ENCODE results near the gene FOXA1. TPM values are rescaled to one million over a fixed set of nuclear protein-coding genes. Genes with fewer than 3 reads are reported as not detected.

Gene FOXA1
- total and polyA plus RNA-seq, 2 donors (not counting 1 experiment from before 2014, with no cell fraction given): not detected

DNA sequence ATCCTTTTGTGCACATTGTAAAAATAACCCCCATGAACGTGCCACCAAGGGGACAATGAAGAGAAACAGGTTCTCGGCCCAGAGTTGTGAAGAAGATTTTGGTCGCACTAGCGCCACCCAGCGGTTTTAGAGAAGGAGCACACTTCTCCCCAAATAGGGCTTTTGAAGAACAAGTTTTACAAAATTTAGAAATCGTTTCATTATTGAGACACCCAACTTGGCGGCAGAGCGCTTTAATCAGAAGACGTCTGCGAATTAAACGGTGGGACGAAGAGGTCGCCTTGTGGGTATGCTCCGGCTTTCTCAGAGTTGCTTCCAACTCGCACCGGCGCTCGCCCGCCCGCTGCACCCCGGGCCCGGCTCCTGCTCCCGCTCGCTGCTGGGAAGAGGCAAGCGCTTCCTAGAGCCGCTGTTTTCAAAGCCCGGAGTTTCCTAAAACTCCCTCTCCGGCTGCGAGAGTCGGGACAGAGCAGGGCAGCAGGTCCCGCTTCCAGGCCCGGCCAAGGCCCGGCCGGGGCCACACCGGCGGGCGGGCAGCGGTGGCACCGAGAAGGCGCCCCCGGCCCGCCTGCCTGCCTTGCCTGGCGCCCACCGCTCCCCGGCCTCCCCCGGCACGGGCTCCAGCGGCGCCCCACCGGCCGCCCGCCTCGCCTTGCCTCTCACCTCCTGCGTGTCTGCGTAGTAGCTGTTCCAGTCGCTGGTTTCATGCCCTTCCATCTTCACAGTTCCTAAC, 645 bp downstream of the FOXA1 start:
- H3K27ac Mint-ChIP-seq: no peak overlapping the region
- Histone ChIP-seq H4K20me1 (ENCODE audit: control insufficient read depth, insufficient read depth, low read length, poor library complexity, severe bottlenecking) (no peaks in the 10 kb centered on the region), H2AFZ (ENCODE audit: insufficient read depth, low read depth, low read length, poor library complexity, severe bottlenecking) (no peak overlapping the region), H3K4me2 (replicated peaks; ENCODE audit: low read depth, low read length, poor library complexity, severe bottlenecking) (peak overlapping the region; percentile 25), H3K27me3 (replicated peaks in 1 of 4; ENCODE audit: control extremely low read depth in 1 of 4, control insufficient read depth in 3 of 4, insufficient read depth in 4 of 4, low read length in 3 of 4) (peaks cover 1 to 75% (median 47%) of the 10 kb centered on the region in 4 experiments), H3K36me3 (replicated peaks in 1 of 2; ENCODE audit: control extremely low read depth in 1 of 2, control insufficient read depth in 1 of 2, extremely low read depth in 1 of 2, insufficient read depth in 2 of 2, low read length in 1 of 2) (no peaks in the 10 kb centered on the region), H3K79me2 (ENCODE audit: control insufficient read depth, insufficient read depth, low read length) (no peaks in the 10 kb centered on the region), H3K4me1 (ENCODE audit: control insufficient read depth in 2 of 2, insufficient read depth in 2 of 2, low read length in 2 of 2) (peaks cover 9 to 26% of the 10 kb centered on the region in 2 donors), H3K4me3 (ENCODE audit: control extremely low read depth in 1 of 5, extremely low read depth in 1 of 5, insufficient read depth in 1 of 5, low read depth in 2 of 5, low read length in 4 of 5) (no peak overlapping the region), H3K27ac (ENCODE audit: low read length in 2 of 2) (no peak overlapping the region), H3K9ac (ENCODE audit: low read length) (no peak overlapping the region), H3K9me3 (ENCODE audit: control extremely low read depth in 1 of 3, control insufficient read depth in 2 of 3, insufficient read depth in 1 of 3, low read length in 2 of 3) (peaks cover 1 to 49% (median 2%) of the 10 kb centered on the region in 3 donors)
- no peak for ATAC-seq (ENCODE audit: low read depth)
- H3K4me3 Mint-ChIP-seq: peak overlapping the region; percentile 60
- intact Hi-C loops (cut with micrococcal nuclease): no loop called here
- peaks cover 2% of the 10 kb centered on the region for H3K9me3 Mint-ChIP-seq (ENCODE audit: insufficient read depth)
- H3K4me1 Mint-ChIP-seq: peaks cover 11% of the 10 kb centered on the region
- TF ChIP-seq, protein P1, sequence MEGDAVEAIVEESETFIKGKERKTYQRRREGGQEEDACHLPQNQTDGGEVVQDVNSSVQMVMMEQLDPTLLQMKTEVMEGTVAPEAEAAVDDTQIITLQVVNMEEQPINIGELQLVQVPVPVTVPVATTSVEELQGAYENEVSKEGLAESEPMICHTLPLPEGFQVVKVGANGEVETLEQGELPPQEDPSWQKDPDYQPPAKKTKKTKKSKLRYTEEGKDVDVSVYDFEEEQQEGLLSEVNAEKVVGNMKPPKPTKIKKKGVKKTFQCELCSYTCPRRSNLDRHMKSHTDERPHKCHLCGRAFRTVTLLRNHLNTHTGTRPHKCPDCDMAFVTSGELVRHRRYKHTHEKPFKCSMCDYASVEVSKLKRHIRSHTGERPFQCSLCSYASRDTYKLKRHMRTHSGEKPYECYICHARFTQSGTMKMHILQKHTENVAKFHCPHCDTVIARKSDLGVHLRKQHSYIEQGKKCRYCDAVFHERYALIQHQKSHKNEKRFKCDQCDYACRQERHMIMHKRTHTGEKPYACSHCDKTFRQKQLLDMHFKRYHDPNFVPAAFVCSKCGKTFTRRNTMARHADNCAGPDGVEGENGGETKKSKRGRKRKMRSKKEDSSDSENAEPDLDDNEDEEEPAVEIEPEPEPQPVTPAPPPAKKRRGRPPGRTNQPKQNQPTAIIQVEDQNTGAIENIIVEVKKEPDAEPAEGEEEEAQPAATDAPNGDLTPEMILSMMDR (IDR thresholded peaks at IDR 0.05): no peak
- no peak for TF ChIP-seq EZH2 (IDR thresholded peaks at IDR 0.05; ENCODE audit: borderline replicate concordance, insufficient read depth, low read depth, low read length, poor library complexity, severe bottlenecking)
- 5% methylated on average over 56 of the region's 56 CpGs for WGBS (ENCODE audit: insufficient coverage)
- ChIA-PET POLR2A (no interaction called here), CTCF (no interaction called here)
- peaks cover 71% of the 10 kb centered on the region for H3K27me3 Mint-ChIP-seq
- DNase-seq: no peak

DNA sequence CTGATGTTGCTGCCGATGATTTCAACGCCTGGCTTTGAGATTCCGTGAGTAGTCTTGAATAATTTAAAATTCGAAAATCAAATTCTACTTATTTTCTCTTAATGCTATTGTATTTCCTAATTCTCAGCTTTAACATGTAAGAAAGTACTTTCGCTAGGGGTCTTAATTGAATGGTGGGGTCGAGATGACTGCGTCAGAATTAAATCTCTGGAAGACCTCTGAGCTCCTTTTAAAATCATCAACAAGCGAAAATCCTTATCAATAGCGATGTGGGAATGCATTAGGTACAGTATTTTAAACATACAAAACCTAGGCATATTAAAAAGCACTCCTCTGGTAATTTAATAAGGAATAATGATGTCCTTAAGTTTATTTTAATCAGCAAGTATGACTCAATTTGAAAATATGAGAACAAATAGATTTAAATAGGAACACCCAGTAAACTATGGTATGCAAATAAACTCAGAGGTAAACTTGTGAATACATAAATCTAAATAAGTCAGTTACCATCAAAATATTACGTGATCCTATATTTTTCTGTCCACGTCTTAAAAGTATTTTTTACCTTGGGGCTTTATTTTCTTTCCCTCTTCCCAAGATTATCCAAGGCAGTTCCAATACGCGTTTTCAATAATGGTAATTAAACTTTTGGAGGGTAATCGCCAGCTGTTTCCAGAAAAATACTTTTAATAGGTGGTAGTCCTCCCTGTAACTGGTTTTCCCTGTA, 1.4 kb downstream of the FOXA1 start:
- Mint-ChIP-seq H3K27me3 (peaks cover 70% of the 10 kb centered on the region), H3K9me3 (ENCODE audit: insufficient read depth) (peaks cover 2% of the 10 kb centered on the region), H3K4me3 (peak overlapping the region; percentile 60), H3K27ac (no peak overlapping the region), H3K4me1 (peaks cover 10% of the 10 kb centered on the region)
- POLR2A ChIA-PET: no interaction called here
- ATAC-seq (ENCODE audit: low read depth) (no peak), DNase-seq (no peak)
- H3K36me3 ChIP-seq (replicated peaks in 1 of 2; ENCODE audit: control extremely low read depth in 1 of 2, control insufficient read depth in 1 of 2, extremely low read depth in 1 of 2, insufficient read depth in 2 of 2, low read length in 1 of 2): no peaks in the 10 kb centered on the region
- H3K79me2 ChIP-seq (ENCODE audit: control insufficient read depth, insufficient read depth, low read length): no peaks in the 10 kb centered on the region
- peaks cover 9 to 20% of the 10 kb centered on the region in 2 donors for H3K4me1 ChIP-seq (ENCODE audit: control insufficient read depth in 2 of 2, insufficient read depth in 2 of 2, low read length in 2 of 2)
- no peak overlapping the region for H3K4me3 ChIP-seq (ENCODE audit: control extremely low read depth in 1 of 5, extremely low read depth in 1 of 5, insufficient read depth in 1 of 5, low read depth in 2 of 5, low read length in 4 of 5)
- CTCF ChIA-PET: no interaction called here
- no peak overlapping the region for H3K4me2 ChIP-seq (replicated peaks; ENCODE audit: low read depth, low read length, poor library complexity, severe bottlenecking)
- TF ChIP-seq, protein P1 (IDR thresholded peaks at IDR 0.05): no peak
- TF ChIP-seq EZH2 (IDR thresholded peaks at IDR 0.05; ENCODE audit: borderline replicate concordance, insufficient read depth, low read depth, low read length, poor library complexity, severe bottlenecking): no peak
- peaks cover 1 to 41% (median 2%) of the 10 kb centered on the region in 3 donors for H3K9me3 ChIP-seq (ENCODE audit: control extremely low read depth in 1 of 3, control insufficient read depth in 2 of 3, insufficient read depth in 1 of 3, low read length in 2 of 3)
- no peak overlapping the region for H3K27ac ChIP-seq (ENCODE audit: low read length in 2 of 2)
- H2AFZ ChIP-seq (ENCODE audit: insufficient read depth, low read depth, low read length, poor library complexity, severe bottlenecking): no peak overlapping the region
- intact Hi-C loops (cut with micrococcal nuclease): no loop called here
- peaks cover 1 to 74% (median 49%) of the 10 kb centered on the region in 4 experiments for H3K27me3 ChIP-seq (replicated peaks in 1 of 4; ENCODE audit: control extremely low read depth in 1 of 4, control insufficient read depth in 3 of 4, insufficient read depth in 4 of 4, low read length in 3 of 4)
- H3K9ac ChIP-seq (ENCODE audit: low read length): no peak overlapping the region
- no CpG with 5 or more reads among the region's 14 CpGs for WGBS (ENCODE audit: insufficient coverage)
- H4K20me1 ChIP-seq (ENCODE audit: control insufficient read depth, insufficient read depth, low read length, poor library complexity, severe bottlenecking): no peaks in the 10 kb centered on the region
